Liver (tissue), 3 donors: ENCODE data around the gene SYS1.

ENCODE experiments used
- CTCF ChIP-seq: fragments of 150-350 bp; IDR thresholded peaks from 2 replicates; pipeline ENCODE4 v1.5.1; 2017; ENCODE audit warnings: improper control_type of control experiment, low read depth, low read length; ENCODE audit not compliant: missing input control
- EGR1 ChIP-seq, 2 donors: IDR thresholded peaks; 2 replicates each; pipeline ENCODE4 v1.6.1; 2016 to 2018; ENCODE audit warnings: antibody characterized with exemption in 2 of 2, low read depth in 2 of 2
- GABPA ChIP-seq, 2 donors: IDR thresholded peaks in 1 of 2; conservative IDR thresholded peaks in 1 of 2; 2 replicates each; pipeline ENCODE4 v1.6.1; 2016; ENCODE audit warnings: antibody characterized with exemption in 2 of 2, mild to moderate bottlenecking in 1 of 2, moderate library complexity in 1 of 2
- HNF4A ChIP-seq, 2 donors: conservative IDR thresholded peaks; 2 replicates each; pipeline ENCODE4 v1.6.1; 2016; ENCODE audit warnings: antibody characterized with exemption in 2 of 2, mild to moderate bottlenecking in 2 of 2
- HNF4G ChIP-seq: IDR thresholded peaks from 2 replicates; pipeline ENCODE4 v1.6.1; 2016; ENCODE audit warnings: antibody characterized with exemption
- JUND ChIP-seq, 2 donors: IDR thresholded peaks; 2 replicates each; pipeline ENCODE4 v1.6.1; 2016; ENCODE audit warnings: antibody characterized with exemption in 2 of 2
- MAX ChIP-seq: IDR thresholded peaks from 2 replicates; pipeline ENCODE4 v1.6.1; 2016; ENCODE audit warnings: antibody characterized with exemption
- RAD21 ChIP-seq, 2 donors: IDR thresholded peaks; 2 replicates each; pipeline ENCODE4 v1.6.1; 2016; ENCODE audit warnings: antibody characterized with exemption in 2 of 2, mild to moderate bottlenecking in 2 of 2
- RXRA ChIP-seq, 2 donors: IDR thresholded peaks; 2 replicates each; pipeline ENCODE4 v1.6.1; 2017 to 2018; ENCODE audit warnings: antibody characterized with exemption in 2 of 2, mild to moderate bottlenecking in 1 of 2
- SP1 ChIP-seq: IDR thresholded peaks from 2 replicates; pipeline ENCODE4 v1.6.1; 2018; ENCODE audit warnings: antibody characterized with exemption, mild to moderate bottlenecking
- TAF1 ChIP-seq: conservative IDR thresholded peaks from 2 replicates; pipeline ENCODE4 v1.6.1; 2016; ENCODE audit warnings: antibody characterized with exemption, mild to moderate bottlenecking
- YY1 ChIP-seq: IDR thresholded peaks from 2 replicates; pipeline ENCODE4 v1.6.1; 2016; ENCODE audit warnings: antibody characterized with exemption, mild to moderate bottlenecking
- TF ChIP-seq, protein P1 (sequence below): IDR thresholded peaks from 2 replicates; pipeline ENCODE4 v1.6.1; 2016; ENCODE audit warnings: antibody characterized with exemption
- donor health status: healthy.
- donor health status: healthy.

- TF ChIP-seq CTCF = no peak
- no peak for TF ChIP-seq HNF4A (conservative IDR thresholded peaks at IDR 0.05)
- no peak for TF ChIP-seq MAX
- no peak for TF ChIP-seq TAF1
- TF ChIP-seq, protein P1, sequence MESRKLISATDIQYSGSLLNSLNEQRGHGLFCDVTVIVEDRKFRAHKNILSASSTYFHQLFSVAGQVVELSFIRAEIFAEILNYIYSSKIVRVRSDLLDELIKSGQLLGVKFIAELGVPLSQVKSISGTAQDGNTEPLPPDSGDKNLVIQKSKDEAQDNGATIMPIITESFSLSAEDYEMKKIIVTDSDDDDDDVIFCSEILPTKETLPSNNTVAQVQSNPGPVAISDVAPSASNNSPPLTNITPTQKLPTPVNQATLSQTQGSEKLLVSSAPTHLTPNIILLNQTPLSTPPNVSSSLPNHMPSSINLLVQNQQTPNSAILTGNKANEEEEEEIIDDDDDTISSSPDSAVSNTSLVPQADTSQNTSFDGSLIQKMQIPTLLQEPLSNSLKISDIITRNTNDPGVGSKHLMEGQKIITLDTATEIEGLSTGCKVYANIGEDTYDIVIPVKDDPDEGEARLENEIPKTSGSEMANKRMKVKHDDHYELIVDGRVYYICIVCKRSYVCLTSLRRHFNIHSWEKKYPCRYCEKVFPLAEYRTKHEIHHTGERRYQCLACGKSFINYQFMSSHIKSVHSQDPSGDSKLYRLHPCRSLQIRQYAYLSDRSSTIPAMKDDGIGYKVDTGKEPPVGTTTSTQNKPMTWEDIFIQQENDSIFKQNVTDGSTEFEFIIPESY = no peak
- no peak for TF ChIP-seq SP1
- no peak for TF ChIP-seq RAD21 (IDR thresholded peaks at IDR 0.05)
- TF ChIP-seq HNF4G = no peak
- no peak for TF ChIP-seq EGR1 (IDR thresholded peaks at IDR 0.05; ENCODE audit: low read depth in 2 of 2)
- no peak for TF ChIP-seq RXRA (IDR thresholded peaks at IDR 0.05)
- TF ChIP-seq JUND (IDR thresholded peaks at IDR 0.05) = no peak
- no peak for TF ChIP-seq GABPA (IDR thresholded peaks at IDR 0.05 in 1 of 2, conservative IDR thresholded peaks at IDR 0.05 in 1 of 2)
- no peak for TF ChIP-seq YY1
Observed at GRCh38 chr20:45340951-45341350, 22.0 kb upstream of the SYS1 start.
